ENCODE measurements around the gene RALGPS1.

Gene RALGPS1, protein sequence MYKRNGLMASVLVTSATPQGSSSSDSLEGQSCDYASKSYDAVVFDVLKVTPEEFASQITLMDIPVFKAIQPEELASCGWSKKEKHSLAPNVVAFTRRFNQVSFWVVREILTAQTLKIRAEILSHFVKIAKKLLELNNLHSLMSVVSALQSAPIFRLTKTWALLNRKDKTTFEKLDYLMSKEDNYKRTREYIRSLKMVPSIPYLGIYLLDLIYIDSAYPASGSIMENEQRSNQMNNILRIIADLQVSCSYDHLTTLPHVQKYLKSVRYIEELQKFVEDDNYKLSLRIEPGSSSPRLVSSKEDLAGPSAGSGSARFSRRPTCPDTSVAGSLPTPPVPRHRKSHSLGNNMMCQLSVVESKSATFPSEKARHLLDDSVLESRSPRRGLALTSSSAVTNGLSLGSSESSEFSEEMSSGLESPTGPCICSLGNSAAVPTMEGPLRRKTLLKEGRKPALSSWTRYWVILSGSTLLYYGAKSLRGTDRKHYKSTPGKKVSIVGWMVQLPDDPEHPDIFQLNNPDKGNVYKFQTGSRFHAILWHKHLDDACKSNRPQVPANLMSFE

DNA sequence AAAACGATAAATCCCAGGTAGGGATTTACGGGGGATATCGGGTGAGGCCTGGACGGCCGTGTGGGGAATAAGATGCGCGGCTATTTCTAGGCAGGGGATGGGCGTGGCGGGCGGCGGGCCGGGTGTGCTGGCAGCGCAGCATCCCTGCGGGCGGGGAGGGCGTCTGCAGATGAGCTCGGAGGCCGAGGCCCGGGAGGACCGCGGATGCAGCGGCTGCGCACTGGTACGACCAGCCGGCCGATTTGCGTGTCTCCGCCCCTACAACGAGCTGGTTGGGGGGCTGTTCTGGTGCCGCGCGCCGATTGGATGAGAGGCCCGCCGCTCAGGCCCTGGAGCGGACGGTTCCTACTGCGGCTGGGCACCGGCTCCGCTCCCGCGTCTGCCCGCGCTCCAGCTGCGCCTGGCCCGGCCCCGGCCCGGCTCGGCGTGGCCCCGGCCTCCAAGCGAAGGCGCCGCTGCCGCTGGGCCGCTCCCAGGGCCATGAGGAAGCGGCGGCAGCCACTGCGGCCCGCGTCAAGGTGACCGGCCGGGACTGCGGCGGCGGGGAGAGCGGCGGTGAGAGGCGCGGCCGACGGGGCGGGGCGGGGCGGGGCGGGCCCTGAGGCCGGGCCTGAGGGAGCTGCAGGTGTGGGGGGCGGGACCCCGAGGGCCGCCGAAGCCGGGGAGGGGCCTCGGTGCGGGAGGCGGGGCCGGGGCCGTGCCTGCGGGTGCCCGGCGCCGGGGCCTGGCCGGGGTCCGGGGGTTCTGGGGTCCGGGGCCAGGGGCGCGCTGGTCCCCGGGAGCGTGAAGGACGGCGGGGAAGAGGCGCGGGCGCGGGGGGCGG lies at the start of gene RALGPS1:
Gene RALGPS1, plus strand, starts transcription at position 325 of the 823 bp plus-strand sequence. CDS start 47,508 bp downstream, outside the sequence.
- peak; percentile 91 for DNase-seq

DNA sequence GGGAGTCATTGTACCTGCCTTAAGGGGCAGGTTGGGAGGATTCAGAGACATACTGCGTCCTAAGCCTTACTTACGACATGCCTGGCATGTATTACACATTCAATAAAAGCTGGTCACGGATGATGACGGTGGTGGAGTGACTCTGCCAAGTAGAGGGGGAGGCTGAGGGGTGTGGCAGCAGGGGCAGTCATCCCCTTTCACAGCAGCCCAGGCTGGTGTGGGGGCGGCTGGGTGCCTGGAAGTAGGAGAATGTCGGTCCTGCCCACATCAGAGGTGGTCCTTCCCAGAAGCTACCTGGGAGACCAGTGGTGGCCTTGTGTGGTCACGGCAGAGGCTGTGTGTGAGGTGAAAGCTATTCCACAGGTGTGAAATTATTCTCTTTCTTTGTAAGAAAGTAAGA lies 45.2 kb upstream of the RALGPS1 start:
- DNase-seq, result no peak

DNA sequence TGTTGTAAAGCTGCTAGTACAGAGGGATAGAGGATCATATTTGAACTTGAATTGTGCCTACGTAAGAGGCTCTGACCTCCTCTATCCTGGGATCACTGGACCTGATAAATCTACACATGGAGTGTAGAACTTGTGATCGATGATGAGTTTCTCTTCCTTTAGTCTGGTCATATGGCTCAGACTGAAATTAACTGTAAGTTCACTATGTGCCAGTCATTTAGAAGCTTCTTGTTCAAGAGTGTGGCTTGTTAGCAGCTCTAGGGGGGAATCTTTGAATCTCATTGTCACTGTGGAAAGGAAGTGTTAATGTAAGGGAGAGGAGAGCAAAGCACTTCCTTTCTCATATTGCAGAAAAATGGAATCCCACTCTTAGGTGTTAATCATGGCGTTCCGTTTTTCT lies 42.1 kb upstream of the RALGPS1 start:
- DNase-seq, result no peak

DNA sequence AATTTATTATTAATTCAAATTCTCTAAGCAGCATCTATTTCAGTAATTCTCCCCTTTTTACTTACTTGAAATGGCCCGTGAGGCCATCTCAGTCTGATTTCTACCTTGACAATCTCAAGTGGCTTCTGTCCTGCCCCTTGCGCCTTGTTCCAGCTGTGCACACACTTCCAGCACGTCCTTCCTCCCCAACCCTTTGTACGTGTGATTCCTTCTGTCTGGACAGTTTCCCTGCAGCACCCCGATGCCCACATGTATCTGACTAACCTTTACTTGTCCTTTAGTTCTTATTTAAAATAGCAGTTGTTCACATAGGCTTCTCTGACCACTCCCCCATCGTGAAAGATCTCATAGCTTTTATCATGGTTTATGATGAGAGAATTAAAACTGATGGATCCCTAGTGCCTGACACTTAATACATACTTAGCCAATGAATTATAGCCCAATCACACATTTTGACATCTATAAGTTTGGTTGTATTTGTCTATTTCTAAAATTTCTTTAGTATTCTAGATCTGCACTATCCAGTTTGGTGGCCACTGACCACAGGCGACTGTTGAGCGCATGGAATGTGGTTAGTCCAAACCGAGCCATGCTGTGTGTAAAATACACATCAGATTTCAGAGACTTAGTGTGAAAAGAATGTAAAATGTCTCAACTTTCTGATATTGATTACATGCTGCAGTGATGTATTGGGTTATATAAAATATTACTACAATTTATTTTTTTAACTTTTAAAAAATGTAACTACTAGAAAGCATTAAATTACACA lies 39.9 kb upstream of the RALGPS1 start:
- peak; percentile 22 for DNase-seq

DNA sequence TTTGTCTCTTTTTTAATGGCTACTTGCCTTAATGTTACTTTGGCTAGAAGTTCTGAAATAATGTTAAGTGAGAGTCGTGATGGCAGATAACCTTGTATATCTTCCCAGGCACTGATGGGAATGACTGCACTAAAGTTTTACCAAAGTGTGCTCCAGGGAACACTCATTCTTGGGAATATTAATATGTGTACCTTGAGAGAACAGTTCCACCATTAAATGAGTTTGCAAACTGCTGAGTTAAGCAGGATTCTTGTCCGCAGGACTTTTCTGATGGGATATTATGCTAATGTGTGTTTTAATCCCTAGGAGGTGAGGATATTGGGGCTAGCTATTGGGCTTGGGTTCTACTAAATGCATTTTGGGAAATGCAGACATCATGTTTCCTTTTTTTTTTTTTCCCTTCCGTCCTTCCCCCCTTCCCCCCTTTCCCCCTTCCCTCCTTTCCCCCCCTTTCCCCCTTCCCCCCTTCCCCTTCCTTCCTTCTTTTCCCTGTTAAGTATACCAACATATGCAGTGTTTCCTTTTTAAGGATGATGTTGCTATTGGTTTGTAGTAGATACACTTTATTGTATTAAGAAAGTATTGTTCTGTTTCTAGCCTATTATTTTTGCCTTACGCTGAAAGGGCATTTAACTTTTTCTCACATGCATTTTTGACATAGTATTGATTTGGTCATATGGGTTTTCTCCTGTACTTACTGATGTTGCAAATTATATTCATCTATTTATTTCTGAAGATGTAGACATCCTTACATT lies 38.6 kb upstream of the RALGPS1 start:
- DNase-seq, result no peak

DNA sequence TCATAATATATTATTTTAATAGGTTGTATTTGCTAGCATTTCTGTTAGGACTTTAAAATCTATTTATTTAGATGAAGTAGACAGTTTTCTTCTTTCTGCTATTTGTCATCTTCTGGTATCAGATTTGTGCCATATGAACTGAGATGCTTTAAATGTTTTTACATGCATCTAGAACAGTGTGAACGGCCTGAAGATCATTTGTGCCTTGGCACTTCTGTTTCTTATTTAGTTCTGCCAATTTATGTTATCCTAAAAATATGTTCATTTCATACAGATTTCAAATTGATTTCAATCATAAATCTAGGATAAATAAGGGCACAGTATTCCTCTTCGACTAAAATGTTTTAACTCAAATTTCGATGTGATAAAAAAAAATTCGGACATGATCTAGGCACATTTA lies 38.1 kb upstream of the RALGPS1 start:
- DNase-seq, result no peak

DNA sequence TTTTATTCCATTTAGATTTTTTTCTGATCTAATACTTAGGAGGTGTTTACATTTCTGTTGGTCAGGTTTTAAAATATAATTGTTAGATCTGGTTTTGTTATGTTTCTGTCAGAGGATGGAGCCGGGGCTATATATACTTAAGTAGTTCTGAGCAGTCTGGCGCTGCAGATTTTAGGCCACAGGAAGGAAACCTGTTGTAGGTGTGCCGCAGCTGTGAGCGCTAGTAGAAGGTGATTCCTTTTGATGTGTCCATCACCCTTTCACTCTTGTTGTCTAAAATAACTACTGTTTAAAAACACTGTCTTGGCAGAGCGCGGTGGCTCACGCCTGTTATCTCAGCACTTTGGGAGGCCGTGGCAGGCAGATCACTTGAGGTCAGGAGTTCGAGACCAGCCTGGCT lies 37.2 kb upstream of the RALGPS1 start:
- DNase-seq, result no peak

DNA sequence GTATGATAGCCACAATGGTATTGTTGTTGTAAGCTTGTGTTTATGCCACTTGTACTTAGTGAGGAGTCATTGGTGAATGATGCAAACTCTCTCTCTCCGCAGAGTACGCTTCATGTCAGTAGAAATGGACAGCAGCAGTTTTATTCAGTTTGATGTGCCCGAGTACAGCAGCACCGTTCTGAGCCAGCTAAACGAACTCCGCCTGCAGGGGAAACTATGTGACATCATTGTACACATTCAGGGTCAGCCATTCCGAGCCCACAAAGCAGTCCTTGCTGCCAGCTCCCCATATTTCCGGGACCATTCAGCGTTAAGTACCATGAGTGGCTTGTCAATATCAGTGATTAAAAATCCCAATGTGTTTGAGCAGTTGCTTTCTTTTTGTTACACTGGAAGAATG lies 35.3 kb upstream of the RALGPS1 start:
- no peak for DNase-seq

DNA sequence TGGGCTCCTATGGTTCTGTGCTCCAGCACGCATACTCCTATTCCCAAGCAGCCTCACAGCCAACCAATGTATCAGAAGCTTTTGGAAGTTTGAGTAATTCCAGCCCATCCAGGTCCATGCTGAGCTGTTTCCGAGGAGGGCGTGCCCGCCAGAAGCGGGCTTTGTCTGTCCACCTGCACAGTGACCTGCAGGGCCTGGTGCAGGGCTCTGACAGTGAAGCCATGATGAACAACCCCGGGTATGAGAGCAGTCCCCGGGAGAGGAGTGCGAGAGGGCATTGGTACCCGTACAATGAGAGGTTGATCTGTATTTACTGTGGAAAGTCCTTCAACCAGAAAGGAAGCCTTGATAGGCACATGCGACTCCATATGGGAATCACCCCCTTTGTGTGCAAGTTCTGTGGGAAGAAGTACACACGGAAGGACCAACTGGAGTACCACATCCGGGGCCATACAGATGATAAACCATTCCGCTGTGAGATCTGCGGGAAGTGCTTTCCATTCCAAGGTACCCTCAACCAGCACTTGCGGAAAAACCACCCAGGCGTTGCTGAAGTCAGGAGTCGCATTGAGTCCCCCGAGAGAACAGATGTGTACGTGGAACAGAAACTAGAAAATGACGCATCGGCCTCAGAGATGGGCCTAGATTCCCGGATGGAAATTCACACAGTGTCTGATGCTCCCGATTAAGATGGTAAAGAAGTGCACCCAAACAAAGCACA lies 34.2 kb upstream of the RALGPS1 start:
- no peak for DNase-seq

DNA sequence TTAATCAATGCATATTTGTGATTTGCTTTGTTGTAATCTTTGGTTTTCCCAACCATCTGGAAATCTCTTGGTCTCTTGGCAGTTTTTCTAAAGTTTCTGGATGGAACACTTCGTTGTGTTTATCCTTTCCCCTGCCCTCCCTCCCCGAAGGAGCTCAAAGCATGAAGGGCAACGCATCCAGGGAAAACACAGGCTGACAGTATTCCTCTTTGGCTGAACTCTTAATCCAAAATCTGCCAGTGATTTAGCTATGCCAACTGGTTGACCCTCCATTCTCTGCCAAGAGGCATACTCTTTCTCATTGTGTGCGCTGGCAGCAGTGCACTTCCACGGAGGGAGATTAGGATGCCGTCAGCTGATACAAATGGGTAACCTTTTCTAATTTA lies 33.6 kb upstream of the RALGPS1 start:
- DNase-seq, result no peak

DNA sequence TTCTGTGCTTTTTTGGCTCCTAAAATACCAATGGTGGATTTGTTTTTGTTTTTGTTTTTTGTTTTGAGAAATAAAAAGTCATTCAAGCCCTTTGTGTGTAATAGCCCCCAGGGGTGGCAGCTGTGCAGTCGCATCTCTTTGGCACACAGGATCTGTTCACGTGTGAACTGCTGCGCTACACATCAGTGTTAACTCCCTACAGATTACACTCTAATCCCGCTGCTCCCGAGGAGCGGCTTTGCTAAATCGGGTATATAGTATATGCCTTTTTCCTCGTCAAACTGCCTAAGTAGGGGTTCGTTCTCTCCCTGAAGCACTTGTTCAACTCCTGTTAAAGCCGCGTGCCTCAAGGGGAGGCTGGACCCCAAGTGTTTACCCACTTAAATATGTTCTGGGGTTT lies 31.8 kb upstream of the RALGPS1 start:
- DNase-seq, result no peak

DNA sequence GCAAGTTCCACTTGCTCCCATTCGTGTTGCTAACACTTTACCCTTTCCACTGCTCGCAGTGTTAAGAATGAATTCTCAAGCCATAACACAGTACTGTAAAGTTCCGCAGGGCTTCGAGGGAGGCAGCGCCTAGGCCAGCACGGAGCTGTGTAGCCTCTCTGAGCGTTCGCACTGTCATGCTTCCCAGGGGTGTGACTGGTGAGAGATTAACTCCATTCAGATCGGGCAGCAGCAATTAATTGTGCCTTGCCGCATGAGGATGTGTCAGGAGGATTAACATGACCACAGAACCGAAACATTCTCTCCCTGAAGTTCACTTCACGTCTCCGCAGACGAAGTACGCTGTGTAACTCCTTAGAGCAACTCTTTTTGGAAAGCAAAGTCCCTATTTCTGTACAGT lies 30.9 kb upstream of the RALGPS1 start:
- no peak for DNase-seq

DNA sequence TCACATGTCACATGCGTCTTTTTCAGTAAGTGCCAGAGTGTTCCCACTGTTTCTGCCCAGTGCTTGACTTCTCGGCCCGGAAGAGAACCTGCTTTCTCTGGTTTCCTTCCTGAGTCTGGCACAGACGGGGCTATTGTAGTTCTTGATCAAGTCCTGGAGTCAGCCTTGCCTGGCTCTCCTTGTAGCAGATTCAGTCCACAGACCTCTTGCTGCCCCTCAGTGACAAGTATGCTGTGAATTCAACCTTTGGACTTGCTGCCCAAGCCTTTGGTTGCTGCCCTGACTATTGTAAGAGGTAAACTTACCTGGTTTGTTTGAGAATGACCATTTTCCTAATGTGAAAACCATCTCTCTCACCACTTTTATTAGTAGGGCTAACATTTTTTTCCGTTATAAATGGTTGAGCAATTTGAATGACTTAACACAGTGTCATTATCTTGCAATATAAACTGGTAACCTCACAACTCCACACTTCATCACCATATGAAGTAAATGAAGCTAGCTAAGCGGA lies 29.4 kb upstream of the RALGPS1 start:
- DNase-seq, result no peak

DNA sequence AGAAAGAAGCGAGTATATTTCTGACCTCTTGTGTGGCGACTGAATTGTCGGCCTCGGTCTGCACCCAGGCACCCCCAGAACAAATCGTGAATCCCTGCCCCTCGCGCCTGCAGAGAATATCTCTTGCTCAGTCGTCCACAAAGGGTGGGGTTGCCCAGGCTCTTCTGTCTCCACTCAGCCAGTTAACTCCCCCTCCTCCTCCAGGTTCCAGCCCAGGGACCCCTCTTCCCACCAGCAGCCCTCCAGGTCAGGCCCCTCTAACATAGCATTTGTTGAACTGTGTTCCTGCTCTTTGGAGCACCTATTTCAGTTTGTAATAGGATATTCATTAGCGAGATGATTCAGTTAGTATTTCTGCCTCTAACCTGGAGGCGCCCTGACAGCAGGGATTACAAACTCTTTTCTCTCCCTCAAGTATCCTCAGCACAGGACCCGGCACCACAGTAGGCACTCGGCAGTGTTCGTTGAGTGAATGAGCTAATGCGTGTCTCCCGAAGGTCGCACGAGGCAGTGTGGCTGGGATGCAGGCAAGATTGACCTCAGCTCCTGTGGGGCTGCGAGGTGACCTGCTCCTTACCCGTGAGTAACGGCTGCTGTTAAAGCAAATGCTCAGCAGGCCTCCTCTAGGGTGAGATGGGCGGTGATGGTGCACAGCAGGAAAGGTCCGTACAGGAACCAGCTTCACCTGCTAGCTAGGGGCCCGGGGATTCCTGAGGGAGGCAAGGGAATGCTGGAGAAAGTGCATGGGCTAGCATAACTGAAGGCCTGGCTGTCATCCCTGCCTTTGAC lies 28.4 kb upstream of the RALGPS1 start:
- no peak for DNase-seq

DNA sequence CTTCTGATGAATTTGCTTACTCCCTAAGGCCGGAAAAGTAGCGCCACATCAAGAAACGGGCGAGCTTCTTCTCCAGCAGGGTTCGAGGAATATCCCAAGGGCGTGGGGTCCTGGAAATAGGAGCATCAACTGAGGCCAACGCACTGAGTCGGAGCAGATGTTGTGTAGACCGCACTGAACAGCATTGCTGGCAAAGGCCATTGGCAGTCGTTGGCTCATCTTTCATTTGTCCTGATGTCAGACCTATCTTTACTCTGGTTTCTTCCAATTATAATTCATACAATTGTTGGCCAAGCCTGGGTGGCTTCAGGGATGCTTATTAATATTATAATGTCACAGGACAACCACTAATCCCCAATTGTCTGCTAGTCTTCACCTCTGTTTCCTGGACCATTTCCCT lies 27.7 kb upstream of the RALGPS1 start:
- no peak for DNase-seq

DNA sequence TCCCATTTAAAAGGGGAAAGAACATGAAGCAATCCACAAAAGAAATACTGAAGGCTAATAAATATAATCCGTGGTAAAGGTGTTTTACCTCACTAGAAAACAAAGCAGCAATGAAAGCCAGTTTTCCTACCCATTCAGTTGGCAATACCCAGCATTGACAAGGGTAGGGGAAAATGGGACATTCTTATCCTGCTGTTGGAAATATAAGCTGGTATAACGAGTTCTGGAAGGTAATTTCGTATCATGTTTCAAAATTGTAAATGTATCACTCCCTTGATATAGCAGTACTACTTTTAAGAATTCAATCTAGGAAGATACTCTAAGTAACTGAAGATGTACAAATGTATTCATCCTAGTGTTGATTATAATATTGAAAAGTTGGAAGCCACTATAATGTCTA lies 22.9 kb upstream of the RALGPS1 start:
- no peak for DNase-seq

DNA sequence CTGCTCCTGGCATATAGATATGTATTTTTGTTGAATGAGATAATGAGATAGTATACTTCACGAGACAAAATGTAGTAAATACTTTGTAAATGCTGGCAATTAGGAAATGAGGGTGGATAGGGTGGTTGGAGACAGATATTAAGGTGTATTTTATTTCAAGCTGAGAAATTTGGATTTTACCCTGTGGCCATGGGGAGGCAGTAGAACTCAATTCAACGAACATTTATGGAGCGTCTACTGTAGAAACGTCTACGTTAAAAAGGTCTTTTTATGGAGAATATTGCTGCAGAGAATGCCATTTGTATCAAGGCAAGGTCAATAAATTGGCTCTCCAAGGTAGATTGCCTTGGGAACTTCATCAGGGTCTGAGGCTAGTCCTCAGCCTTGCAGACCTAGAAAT lies 21.5 kb upstream of the RALGPS1 start:
- no peak for DNase-seq

DNA sequence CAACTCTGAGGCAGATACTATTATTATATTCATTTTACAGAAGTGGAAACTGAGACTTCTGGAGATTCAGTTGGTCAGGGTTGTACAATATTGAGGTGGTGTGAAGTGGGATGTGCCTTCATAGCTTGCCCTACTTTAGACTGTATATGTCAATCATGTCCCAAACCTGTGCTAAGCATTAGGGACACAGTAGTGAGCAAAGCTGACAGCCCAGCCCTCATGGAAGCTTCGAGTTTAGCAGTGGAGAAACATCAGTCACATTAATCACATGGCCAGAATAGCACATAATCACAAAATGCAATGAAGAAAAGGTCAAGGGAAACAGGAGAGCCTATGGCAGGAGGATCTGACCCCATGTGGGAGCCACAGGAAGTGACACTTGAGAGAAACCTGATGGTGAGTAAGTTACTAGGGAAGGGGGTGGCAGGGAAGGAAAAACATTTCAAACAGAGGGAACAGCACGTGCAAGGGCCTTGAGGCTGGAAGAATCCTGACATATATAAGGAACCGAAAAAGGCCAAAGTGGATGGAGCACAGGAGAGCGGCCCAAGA lies 20.5 kb upstream of the RALGPS1 start:
- DNase-seq, result no peak

DNA sequence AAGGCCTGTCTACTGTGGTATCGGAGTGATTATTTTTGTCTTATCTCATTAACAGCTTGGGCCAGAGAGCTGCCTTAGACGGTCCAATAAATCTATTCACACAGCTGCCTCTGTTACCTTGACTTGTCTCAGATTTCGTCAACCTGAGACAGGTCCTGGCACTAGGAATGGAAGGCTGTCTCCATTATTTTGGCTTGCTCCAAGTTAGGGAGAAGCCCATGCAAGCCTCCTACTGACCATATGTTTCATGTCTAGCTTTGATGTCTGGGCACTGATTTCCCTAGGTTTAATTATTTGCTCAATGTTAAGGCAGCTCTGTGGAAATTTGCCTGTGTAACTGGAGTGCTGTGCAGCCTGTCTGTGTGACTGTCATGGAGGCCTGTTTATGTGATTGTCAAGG lies 12.4 kb upstream of the RALGPS1 start:
- DNase-seq, result no peak

DNA sequence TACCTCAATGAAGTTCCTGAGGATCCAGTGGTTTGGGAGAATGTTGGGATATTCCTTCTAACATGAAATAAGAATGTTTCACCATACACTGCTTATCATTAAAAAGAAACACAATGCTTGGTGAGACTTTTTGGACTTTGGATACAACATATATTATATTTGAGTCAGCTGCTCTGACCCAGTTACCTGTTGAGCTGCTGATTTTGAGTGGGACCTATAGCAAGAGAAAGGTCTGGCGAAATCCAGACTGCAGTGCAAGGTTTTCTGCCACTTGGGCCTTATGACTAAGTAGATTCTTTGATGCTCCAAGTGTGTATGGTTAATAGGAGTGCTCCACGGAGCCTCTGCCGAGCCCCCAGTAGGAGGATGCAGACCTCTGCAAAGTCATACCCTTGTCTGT lies 10.0 kb upstream of the RALGPS1 start:
- no peak for DNase-seq

Measured in fibroblast of upper back skin (primary cell).